Nucleus accumbens (tissue), 56 donors: Measurements from ENCODE around the gene UGT1A4.
"Not testable (repeated sequence)": the region's sequence is repeated elsewhere in the genome, so short reads cannot be mapped to it uniquely, and the experiment has no call there.

ENCODE experiments used
- DNase-seq, 56 donors: peaks; one replicate each; lab custom pipeline; 2025; lab: John Stamatoyannopoulos, UW

The UGT1A4 gene

GRCh38 chr2:233746475-233747282 lies 28.1 kb downstream of the UGT1A4 start:
- no peak for DNase-seq

- no peak for DNase-seq
These were observed 28.7 kb downstream of the UGT1A4 start for GRCh38 chr2:233747283-233747544.

GRCh38 chr2:233750689-233751088 lies 32.2 kb downstream of the UGT1A4 start:
- DNase-seq, result not testable (repeated sequence)

- not testable (repeated sequence) for DNase-seq
These were observed 32.9 kb downstream of the UGT1A4 start for GRCh38 chr2:233751212-233752009.

- DNase-seq, result no peak
These were observed 36.5 kb downstream of the UGT1A4 start for GRCh38 chr2:233754872-233755611.

GRCh38 chr2:233756429-233757081 lies 38.0 kb downstream of the UGT1A4 start:
- DNase-seq, result no peak

GRCh38 chr2:233758141-233758540 lies 39.6 kb downstream of the UGT1A4 start:
- DNase-seq, result no peak

GRCh38 chr2:233758849-233759248 lies 40.3 kb downstream of the UGT1A4 start:
- no peak for DNase-seq

- no peak for DNase-seq
These were observed 41.5 kb downstream of the UGT1A4 start, which contains the start of gene UGT1A1 for GRCh38 chr2:233760043-233760442. UGT1A1 (plus strand) TSS chr2:233760270; CDS start chr2:233760288, 18 bp downstream.

- DNase-seq, result no peak
These were observed 42.7 kb downstream of the UGT1A4 start for GRCh38 chr2:233761040-233761769.

GRCh38 chr2:233764264-233764663 lies 45.7 kb downstream of the UGT1A4 start:
- DNase-seq, result no peak

GRCh38 chr2:233764761-233765160 lies 46.2 kb downstream of the UGT1A4 start:
- DNase-seq, result no peak

- no peak for DNase-seq
These were observed 47.9 kb downstream of the UGT1A4 start for GRCh38 chr2:233766416-233766815.

GRCh38 chr2:233768076-233768475 lies 49.5 kb downstream of the UGT1A4 start:
- no peak for DNase-seq

GRCh38 chr2:233769260-233769659 lies 50.7 kb downstream of the UGT1A4 start:
- no peak for DNase-seq

GRCh38 chr2:233772153-233772552 lies 53.6 kb downstream of the UGT1A4 start:
- no peak for DNase-seq

GRCh38 chr2:233772583-233772982 lies 54.0 kb downstream of the UGT1A4 start:
- no peak for DNase-seq

GRCh38 chr2:233773854-233774253 lies 55.3 kb downstream of the UGT1A4 start:
- no peak for DNase-seq

- no peak for DNase-seq
These were observed 56.9 kb downstream of the UGT1A4 start for GRCh38 chr2:233775414-233775813.

- DNase-seq, result no peak
These were observed 59.5 kb downstream of the UGT1A4 start, which contains the start of gene MROH2A for GRCh38 chr2:233778030-233778429. MROH2A (plus strand) TSS chr2:233778330; CDS start chr2:233779359, 1,029 bp downstream.
